Measurements from ENCODE around the gene EXOC4.
A peak's percentile ranks its signal among the peaks of the same experiment; 100 is the strongest.
"Not testable (repeated sequence)": the region's sequence is repeated elsewhere in the genome, so short reads cannot be mapped to it uniquely, and the experiment has no call there.

EXOC4 gene

DNA sequence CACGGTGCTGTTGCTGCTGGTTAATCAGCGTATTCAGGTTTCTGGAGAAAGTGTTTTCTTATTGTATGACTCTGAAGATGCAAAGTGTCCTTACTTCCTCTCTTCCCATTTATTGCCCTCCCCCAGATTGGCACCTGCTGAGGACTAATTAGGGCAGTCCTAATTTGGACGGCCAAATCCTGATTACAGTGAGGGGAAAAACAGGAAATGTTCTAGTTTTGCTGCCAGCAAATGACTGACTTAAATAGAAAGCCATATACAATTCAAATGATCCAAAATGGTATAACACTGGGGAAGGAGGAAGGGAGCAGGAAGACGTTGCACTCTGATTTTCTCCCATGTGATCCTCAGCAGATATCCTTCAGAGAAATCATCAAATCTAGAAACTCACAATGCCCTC is 651.9 kb downstream of the EXOC4 start:
- no peak for DNase-seq

GRCh38 chr7:133906553-133906952 is 653.7 kb downstream of the EXOC4 start:
- not testable (repeated sequence) for DNase-seq

GRCh38 chr7:133910761-133911160 is 657.9 kb downstream of the EXOC4 start:
- DNase-seq: peak; percentile 26

DNA sequence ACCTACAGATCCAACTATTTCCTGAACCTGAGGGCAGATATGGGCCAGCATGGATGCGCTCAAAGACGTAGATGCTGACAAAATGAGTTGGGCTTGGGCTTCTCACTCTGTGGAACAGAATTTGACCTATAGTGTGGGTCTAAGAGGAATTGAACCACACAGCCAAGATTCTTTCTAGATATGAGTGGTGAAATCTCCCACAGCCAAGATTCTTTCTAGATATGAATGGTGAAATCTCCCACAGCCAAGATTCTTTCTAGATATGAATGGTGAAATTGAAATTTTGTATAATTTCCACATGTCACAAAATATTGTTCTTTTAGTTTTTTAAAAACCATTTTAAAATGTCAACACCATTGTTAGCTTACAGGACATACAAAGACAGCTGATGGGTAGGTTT is 658.8 kb downstream of the EXOC4 start:
- no peak for DNase-seq

GRCh38 chr7:133912916-133913697 is 660.2 kb downstream of the EXOC4 start:
- no peak for DNase-seq

GRCh38 chr7:133916621-133917020 is 663.7 kb downstream of the EXOC4 start:
- DNase-seq: no peak

DNA sequence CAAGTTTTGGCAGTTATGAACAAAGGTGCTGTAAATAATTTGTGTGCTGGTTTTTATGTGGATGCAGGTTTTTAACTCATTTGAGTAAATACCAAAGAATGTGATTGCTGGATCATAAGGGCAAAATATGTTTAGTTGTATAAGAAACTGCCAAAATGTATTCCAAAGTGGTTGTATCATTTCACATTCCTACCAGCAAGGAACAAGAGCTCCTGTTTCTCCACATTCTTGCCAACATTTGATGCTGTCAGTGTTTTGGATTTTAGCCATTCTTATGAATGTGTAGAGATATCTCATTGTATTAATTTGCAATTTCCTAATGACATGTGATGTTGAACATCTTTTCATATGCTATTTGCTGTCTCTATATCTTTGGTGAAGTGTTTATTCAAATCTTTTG is 666.9 kb downstream of the EXOC4 start:
- DNase-seq: no peak

DNA sequence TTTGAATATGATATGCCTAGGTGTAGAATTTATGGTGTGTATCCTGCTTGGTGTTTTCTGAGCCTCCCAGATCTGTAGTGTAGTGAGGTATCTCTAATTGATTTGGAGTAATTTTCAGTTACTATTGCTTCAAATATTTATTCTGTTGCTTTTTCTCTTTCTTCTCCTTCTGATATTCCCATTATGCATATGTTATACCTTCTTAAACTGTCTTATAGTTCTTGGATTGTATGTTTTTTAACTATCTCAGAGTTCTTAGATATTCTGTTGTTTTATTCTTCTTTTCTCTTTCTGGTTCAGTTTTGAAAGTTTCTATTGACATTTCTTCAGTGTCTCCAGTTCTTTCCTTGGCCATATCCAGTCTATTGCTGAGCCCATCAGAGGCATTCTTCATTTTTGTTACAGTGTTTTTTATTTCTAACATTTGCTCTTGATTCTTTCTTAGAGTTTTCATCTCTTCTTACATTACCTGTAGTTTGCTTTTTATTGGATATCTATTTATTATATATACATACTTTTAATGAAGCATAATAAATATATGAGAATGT is 668.8 kb downstream of the EXOC4 start:
- no peak for DNase-seq

- no peak for DNase-seq
Measured at GRCh38 chr7:133923974-133924373, 671.1 kb downstream of the EXOC4 start.

GRCh38 chr7:133931053-133931452 is 678.2 kb downstream of the EXOC4 start:
- peak; percentile 5 for DNase-seq

- DNase-seq: no peak
Measured at GRCh38 chr7:133932591-133932990, 679.7 kb downstream of the EXOC4 start.

DNA sequence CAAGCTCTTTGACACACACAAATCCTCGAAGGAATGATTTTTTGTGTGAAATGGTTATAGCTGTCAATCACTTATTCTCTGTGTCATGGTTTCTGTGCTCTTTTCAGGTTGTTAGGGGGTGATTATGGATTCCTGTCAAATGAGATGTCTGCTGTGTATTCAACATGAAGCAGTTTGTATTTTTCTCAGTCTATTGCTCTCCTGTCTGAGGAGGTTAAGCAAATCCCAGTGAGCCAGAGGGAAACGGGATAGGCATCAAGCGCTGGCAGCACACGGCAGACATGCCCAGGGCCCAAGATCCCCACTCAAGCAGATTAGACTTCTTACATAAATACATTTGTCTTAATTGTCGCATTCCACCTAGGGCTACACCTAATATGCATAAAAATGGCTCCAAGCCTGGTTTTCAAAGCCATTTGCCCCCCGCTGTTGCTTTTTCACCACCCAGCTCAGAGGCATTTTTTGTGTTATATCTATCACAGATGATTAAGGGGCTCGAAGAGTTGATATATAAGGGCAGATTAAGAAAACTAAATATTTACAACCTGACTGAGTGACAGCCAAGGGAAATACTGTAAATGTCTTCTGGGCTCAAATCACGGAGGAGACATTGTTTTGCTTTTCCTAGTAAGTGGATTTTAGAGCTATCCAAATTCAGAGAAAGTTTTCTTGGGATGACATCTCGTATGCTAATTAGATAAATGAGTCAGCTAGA is 681.5 kb downstream of the EXOC4 start:
- DNase-seq: no peak

- no peak for DNase-seq
Measured at GRCh38 chr7:133934977-133935330, 682.1 kb downstream of the EXOC4 start.

DNA sequence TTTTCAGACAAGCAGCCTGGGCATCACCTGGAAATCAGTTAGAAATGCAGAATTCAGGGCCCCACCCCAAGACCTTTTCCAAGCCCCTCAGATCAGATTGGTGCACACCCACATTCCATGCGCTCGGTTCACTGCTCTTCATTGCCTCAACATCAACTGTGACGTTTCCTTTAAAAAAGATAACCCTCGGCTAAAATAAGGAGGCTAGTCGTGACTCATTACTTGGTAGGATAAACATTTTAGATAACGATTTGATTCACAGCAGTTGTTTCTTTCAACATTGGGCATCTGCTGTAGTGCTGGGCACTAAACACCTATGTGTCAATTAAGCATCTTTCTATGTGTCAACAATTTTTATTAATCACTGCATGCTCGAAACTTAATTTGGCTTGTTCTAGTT is 683.2 kb downstream of the EXOC4 start:
- DNase-seq: no peak

DNA sequence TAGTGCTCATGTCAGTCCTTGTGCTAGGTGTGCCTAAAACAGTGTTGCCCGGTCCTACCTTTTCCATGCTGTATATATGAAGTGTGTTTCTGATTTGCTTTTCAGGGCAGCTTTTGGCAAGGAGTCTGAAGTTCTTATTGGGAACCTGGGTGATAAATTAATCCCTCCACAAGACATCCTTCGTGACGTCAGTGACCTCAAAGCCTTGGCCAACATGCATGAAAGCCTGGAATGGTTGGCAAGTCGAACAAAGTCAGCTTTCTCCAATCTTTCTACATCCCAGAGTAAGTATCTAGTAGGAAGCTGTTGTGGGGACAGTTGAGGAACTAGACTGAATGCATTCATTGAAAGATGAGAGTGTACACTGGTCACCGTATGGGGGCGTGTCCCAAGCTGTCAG is 684.9 kb downstream of the EXOC4 start:
- DNase-seq: no peak

GRCh38 chr7:133940368-133940767 is 687.5 kb downstream of the EXOC4 start:
- no peak for DNase-seq

GRCh38 chr7:133941496-133941895 is 688.6 kb downstream of the EXOC4 start:
- no peak for DNase-seq

GRCh38 chr7:133945497-133945896 is 692.6 kb downstream of the EXOC4 start:
- no peak for DNase-seq

GRCh38 chr7:133947458-133948254 is 694.8 kb downstream of the EXOC4 start:
- DNase-seq: no peak

GRCh38 chr7:133948588-133948987 is 695.7 kb downstream of the EXOC4 start:
- DNase-seq: no peak

DNA sequence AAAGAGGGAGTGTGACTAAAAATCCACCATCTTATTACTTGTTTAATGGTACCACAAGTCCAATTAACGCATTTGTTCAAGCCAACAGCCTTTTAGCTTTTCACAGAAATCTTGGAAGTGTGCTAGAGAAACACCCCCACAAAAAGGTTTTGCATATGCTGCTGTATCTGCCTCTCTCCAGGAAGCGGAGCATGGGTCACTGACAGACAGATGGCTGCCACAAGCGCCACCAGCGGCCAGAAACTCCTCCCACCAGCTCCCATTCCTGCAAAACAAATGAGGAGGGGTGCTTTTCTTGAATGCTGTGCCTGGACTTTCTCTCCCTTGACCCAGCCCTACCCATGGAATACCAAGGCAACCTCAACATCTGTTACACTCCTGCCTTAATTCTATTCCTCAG is 698.0 kb downstream of the EXOC4 start:
- DNase-seq: no peak

DNA sequence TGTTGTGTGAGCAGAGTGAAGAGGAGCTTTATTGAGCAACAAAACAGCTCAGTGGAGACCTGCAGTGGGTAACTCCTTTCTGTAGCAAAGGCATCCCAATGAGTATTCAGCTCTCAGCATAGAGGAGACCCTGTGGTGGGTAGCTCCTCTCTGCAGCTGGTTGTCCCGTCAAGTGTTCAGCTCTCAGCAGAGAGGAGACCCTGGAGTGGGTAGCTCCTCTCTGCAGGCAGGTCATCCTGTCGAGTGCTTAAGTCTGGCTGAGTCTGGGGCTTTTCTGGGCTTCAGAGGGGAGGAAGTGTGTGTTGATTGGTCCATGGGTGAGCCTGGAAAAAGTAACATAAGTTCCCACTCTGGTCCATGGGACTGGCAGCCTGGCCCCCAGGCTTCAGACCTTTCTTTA is 702.3 kb downstream of the EXOC4 start:
- DNase-seq: no peak

- no peak for DNase-seq
Measured at GRCh38 chr7:133957845-133958244, 705.0 kb downstream of the EXOC4 start.

DNA sequence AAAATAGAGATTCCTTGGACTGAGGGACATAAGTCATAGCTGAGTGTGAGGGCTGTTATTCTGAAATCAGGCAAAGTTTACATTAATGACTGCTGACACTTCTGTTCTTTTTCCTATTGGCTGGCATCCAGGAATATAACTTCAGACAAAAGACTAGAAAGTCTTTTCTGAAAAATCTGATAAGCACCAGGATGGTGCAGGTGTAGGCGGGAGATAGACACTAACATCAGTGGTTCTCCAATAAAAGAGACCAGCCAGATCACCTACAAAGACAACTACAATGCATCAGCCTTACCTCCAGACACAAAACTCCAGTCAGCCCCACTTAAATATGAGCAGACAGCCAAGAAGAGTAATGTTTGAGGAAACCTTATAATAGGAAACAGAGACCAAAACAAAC is 705.9 kb downstream of the EXOC4 start:
- DNase-seq: no peak

All from NCI-H2029 (cell line).